Stimulated activated CD4-positive, alpha-beta T cell treated with anti-CD3 and anti-CD28 coated beads, Interleukin-15, amount 100 ng/mL, for 24 hours (primary cell): ENCODE results near the gene TJAP1.

Source experiments
- DNase-seq: peaks from one replicate; pipeline ENCODE4 v3.0.0-alpha.2; 2020

Gene TJAP1, protein sequence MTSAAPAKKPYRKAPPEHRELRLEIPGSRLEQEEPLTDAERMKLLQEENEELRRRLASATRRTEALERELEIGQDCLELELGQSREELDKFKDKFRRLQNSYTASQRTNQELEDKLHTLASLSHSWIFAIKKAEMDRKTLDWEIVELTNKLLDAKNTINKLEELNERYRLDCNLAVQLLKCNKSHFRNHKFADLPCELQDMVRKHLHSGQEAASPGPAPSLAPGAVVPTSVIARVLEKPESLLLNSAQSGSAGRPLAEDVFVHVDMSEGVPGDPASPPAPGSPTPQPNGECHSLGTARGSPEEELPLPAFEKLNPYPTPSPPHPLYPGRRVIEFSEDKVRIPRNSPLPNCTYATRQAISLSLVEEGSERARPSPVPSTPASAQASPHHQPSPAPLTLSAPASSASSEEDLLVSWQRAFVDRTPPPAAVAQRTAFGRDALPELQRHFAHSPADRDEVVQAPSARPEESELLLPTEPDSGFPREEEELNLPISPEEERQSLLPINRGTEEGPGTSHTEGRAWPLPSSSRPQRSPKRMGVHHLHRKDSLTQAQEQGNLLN

DNA sequence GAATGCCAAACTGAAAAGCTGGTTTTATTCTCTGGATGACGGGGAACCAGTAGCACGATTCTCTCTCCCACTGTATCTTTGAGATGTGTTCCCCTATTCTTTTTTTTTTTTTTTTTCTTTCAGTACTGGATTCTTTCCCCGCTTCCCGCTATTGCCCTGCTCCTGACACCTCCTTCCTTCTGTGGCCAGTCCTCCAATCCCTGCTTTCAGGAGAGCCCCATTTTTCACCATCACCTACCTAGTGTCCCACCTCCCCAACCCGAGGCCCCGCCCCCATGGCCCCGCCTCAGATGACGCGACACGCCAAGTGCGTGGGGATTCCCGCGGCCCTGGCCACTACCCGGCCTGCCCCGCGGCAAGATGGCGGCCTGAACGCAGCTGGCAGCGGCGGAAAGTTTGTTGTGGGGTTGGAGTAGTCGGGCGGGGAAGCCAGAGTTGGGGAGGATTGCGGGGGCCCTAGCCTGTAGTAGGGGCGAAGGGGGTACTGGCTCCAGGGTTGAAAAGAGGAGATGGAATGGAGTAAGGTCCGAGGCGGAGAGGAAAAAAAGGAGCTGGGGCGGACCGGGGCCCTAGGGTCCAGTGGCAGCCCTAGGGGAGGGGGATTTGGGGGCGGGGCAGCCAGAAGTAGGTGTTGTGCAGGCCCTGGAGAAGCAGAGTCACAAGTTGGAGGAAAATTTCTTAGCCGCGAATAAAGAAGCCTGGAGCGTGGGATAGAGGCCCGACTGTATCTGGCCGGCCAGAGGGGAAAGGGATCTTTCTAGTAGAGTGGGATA, at the start of gene TJAP1:
TJAP1 (plus strand) TSS at position 336 of the 773 bp plus-strand sequence. CDS start 21,432 bp downstream, outside the sequence.
- DNase-seq, result peak; percentile 99

DNA sequence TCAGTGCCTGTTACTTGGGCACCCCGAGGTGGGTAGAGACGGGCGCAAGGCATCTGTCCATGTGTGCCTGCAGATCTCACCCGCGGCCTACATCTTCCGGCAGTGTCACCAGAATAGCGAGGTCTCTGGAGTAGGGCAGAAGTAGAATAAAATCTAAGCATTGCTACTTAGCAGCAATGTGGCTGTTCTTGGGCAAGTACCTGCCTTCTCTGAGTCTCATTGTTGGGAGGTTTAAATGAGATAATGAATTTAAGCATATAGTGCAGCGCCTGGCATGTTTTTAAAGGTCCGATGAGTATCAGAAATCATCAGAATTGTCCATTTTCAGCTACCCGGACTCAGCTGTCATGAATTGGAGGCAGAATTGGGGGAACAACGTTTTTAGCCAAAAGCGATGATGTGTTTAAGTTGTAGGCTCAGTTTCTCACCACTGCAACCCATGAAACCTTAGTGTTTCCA, 49.2 kb upstream of the TJAP1 start:
- no peak for DNase-seq

DNA sequence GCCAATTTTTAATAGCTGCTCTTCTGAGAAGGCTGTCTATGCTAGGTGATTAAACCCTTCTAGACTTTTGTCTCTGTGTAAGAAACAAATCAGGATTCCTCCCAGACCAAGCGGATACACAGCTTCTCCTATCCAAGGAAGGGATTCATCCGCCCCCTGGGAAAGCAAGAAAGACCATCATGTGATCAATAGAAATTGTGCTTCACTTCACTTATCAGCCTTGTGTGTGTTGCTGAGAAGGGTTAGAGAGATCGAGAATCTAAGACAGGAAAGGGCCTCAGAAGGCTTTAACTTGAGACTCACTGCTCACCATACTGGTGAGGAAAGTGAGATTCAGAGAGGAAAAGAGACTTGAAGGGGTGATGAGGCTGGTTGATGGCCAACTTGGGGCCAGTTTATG, 48.5 kb upstream of the TJAP1 start:
- no peak for DNase-seq

DNA sequence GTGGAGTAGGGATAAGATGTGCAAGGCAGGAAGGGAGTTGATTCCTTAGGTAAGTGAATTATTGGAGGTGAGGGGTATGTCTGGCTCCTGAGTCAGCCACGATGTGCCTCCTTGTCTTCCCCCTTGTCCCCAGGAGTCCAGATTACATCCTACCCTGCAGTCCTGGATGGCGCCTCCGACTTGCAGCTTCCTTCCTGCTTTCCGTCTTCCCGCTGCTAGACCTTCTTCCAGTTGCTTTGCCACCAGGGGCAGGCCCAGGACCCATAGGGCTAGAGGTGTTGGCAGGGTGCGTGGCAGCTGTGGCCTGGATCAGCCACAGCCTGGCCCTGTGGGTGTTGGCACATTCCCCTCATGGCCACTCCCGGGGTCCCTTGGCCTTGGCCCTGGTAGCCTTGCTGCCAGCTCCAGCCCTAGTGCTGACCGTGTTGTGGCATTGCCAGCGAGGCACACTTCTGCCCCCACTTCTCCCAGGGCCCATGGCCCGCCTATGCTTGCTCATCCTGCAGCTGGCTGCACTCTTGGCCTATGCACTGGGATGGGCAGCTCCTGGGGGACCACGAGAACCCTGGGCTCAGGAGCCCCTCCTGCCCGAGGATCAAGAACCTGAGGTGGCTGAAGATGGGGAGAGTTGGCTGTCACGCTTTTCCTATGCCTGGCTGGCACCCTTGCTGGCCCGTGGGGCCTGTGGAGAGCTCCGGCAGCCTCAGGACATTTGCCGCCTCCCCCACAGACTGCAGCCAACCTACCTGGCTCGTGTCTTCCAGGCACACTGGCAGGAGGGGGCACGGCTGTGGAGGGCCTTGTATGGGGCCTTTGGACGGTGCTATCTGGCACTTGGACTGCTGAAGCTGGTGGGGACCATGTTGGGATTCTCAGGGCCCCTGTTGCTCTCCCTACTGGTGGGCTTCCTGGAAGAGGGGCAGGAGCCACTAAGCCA, 45.1 kb upstream of the TJAP1 start:
- DNase-seq, result no peak

DNA sequence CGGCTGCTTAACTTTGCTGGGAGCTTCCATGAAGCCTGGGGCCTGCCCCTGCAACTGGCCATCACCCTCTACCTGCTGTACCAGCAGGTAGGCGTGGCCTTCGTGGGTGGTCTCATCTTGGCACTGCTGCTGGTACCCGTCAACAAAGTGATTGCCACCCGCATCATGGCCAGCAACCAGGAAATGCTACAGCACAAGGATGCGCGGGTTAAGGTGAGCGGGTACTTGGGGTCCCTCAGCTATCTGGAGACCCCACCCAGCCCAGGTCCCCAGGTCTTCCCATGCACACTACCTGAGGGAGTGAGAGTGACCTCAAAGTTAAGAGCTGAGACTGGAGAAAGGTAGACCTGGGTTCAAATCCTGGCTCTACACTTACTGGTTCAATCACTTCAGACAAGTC, 44.2 kb upstream of the TJAP1 start:
- no peak for DNase-seq

DNA sequence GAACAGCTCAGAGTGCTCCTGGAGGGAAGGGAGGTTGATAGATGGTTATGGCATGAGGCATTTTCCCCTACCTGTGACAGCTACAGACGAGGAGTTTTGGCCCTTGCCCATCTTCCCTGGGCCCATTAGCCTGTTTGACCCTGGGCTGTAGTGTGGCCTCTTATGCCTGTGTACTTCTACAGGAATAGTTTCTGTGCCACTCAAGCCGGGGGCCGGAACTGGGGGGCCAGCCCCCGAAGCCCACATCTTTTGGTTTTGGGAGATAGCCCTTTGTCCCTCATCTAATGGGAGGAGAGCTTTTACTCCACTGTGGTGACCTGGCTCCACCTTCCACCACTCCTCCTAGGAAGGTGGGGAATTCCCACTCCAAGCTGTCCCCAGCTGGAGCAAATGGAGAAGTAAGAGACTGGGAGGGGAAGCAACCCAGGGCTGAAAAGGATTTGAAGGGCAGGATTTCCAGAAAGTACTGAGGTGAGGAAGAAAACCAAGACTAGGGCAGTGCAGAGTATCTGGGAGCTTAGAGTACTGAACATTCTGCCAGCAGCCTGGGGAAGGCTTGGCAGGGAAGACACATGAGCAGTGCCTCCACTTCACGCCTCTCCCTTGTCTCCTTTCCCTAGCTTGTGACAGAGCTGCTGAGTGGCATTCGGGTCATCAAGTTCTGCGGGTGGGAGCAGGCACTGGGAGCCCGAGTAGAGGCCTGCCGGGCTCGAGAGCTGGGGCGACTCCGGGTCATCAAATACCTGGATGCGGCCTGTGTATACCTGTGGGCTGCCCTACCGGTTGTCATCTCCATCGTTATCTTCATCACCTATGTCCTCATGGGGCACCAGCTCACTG, 43.1 kb upstream of the TJAP1 start:
- no peak for DNase-seq

GRCh38 chr6:43434943-43435342, 42.4 kb upstream of the TJAP1 start:
- DNase-seq, result no peak

- no peak for DNase-seq
Observed at GRCh38 chr6:43435682-43436437, 41.5 kb upstream of the TJAP1 start.

- no peak for DNase-seq
Observed at GRCh38 chr6:43436577-43437282, 40.6 kb upstream of the TJAP1 start.

GRCh38 chr6:43437700-43438099, 39.7 kb upstream of the TJAP1 start:
- DNase-seq, result no peak

DNA sequence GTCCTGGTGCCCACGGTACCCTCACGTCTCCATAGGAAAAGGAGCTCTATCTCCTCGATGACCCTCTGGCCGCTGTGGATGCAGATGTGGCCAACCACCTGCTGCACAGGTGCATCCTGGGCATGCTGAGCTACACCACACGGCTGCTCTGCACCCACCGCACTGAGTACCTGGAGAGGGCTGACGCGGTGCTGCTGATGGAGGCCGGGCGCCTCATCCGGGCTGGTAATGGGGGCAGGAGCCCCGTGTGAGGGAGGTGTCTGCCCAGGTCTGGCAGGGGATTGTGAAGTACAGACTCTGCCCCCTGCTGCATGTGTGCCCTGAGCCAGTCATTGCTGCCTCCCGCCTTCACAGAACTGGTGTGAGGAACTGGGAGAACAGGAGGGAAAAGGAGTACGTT, 34.4 kb upstream of the TJAP1 start:
- DNase-seq, result no peak

GRCh38 chr6:43444036-43444435, 33.3 kb upstream of the TJAP1 start:
- DNase-seq, result no peak

- no peak for DNase-seq
Observed at GRCh38 chr6:43444582-43444981, 32.8 kb upstream of the TJAP1 start.

GRCh38 chr6:43445576-43445975, 31.8 kb upstream of the TJAP1 start:
- DNase-seq, result no peak

DNA sequence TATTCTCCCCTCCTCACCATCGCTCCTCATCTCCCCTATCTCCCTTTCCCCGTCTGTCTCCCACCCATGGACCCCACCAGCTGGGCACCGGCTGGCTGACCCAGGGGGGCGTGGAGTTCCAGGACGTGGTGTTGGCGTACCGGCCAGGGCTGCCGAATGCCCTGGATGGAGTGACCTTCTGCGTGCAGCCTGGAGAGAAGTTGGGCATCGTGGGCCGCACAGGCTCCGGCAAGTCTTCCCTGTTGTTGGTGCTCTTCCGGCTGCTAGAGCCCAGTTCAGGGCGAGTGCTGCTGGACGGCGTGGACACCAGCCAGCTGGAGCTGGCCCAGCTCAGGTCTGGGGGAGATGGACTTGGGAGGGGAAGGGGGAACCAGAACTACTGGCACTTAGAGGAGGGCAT, 29.8 kb upstream of the TJAP1 start:
- no peak for DNase-seq

DNA sequence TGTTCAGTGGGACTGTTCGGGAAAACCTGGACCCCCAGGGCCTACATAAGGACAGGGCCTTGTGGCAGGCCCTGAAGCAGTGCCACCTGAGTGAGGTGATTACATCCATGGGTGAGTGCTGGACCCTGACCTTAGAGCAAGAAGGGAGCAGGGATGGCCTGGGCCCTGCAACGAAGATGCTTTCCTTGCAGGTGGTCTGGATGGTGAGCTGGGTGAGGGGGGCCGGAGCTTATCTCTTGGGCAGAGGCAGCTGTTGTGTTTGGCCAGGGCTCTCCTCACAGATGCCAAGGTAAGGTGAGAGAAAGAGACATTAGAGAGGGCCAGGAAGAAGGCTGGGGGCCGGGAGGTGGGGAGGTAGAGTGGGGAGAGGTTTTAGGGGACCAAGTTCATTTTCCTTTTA, 28.5 kb upstream of the TJAP1 start:
- no peak for DNase-seq

- DNase-seq, result no peak
Observed at GRCh38 chr6:43450699-43451131, 26.7 kb upstream of the TJAP1 start.

- no peak for DNase-seq
Observed at GRCh38 chr6:43451348-43451747, 26.0 kb upstream of the TJAP1 start.

GRCh38 chr6:43451939-43452338, 25.4 kb upstream of the TJAP1 start:
- DNase-seq, result no peak

DNA sequence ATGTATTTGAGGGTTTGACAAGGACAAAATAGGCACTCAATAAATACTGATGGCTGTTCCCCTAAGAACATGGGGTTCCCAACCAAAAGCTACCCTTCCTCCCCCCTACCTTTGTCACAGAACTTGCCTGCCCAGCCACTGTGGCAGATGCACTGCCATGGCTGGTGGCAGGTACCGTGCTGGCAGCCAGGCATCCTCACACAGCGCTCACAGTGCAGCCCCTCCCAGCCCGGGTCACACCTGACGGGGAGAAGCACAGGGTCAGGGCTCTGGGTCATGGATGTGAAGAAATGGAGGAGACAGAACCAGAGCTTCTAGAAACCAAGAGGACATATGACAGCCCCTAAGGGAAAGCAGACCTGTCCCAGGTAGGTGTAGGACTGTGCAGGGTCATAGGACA, 24.5 kb upstream of the TJAP1 start:
- no peak for DNase-seq
